ENCODE measurements around the gene NUFIP2. TPM values are rescaled to one million over a fixed set of nuclear protein-coding genes. Genes with fewer than 3 reads are reported as not detected.

NUFIP2 gene
- total and polyA plus RNA-seq, 2 donors (not counting 3 experiments of a cell fraction or from before 2014, with no cell fraction given): 27.2 to 51.1 TPM

- Histone ChIP-seq H3K9me3 (replicated peaks; ENCODE audit: control insufficient read depth, insufficient read depth, low read length) (no peaks in the 10 kb centered on the region), H4K20me1 (replicated peaks; ENCODE audit: control insufficient read depth, extremely low read depth, insufficient read depth, low read length) (no peaks in the 10 kb centered on the region), H3K9me1 (replicated peaks; ENCODE audit: control insufficient read depth, extremely low read depth, insufficient read depth, low read length) (no peaks in the 10 kb centered on the region), H3K4me2 (ENCODE audit: insufficient read depth, low read length) (no peak overlapping the region), H3K4me1 (ENCODE audit: control insufficient read depth, extremely low read depth, insufficient read depth, low read length) (no peaks in the 10 kb centered on the region), H3K9ac (replicated peaks; ENCODE audit: extremely low read depth, insufficient read depth, low read length) (no peak overlapping the region), H3K27me3 (ENCODE audit: control insufficient read depth in 2 of 2, insufficient read depth in 2 of 2, low read length in 2 of 2) (peaks cover 1 to 2% of the 10 kb centered on the region in 2 experiments), H2AFZ (ENCODE audit: low read depth, low read length) (no peak overlapping the region), H3K27ac (ENCODE audit: insufficient read depth, low read depth, low read length) (no peak overlapping the region), H3K4me3 (replicated peaks in 1 of 3; ENCODE audit: insufficient read depth in 1 of 3, low read depth in 1 of 3, low read length in 3 of 3) (no peak overlapping the region), H3K79me2 (ENCODE audit: control insufficient read depth, insufficient read depth, low read length) (no peaks in the 10 kb centered on the region), H3K36me3 (ENCODE audit: control insufficient read depth in 2 of 2, extremely low read depth in 1 of 2, insufficient read depth in 2 of 2, low read length in 2 of 2) (no peaks in the 10 kb centered on the region)
- ChIA-PET CTCF (interaction anchor here (1.6 kb wide), 1 partner anchor 42 kb away, joined by 4 read pairs; no protein-coding TSS in a partner anchor), POLR2A (interaction anchor here (0.6 kb wide), 1 partner anchor 582 kb away, joined by 4 read pairs; no protein-coding TSS in a partner anchor)
- intact Hi-C loops (cut with micrococcal nuclease) (no loop called here), dilution Hi-C loops (cut with MboI; ENCODE audit: extremely low pct_ligation_motif_present, low sequenced_read_pairs) (no loop called here)
- BruUV-seq (replicated peaks): no TSS peak
- no peak for FAIRE-seq
- no peak for TF ChIP-seq MYC (IDR thresholded peaks at IDR 0.05; ENCODE audit: low read depth, low read length)
- no peak for TF ChIP-seq EZH2 (IDR thresholded peaks at IDR 0.05; ENCODE audit: borderline replicate concordance, low read depth, low read length, severe bottlenecking)
- no peak for TF ChIP-seq CTCF (IDR thresholded peaks at IDR 0.05; ENCODE audit: extremely low read depth in 1 of 2, insufficient read depth in 1 of 2, low read depth in 1 of 2, low read length in 2 of 2)
- no peak for TF ChIP-seq MAX (IDR thresholded peaks at IDR 0.05; ENCODE audit: insufficient read depth, insufficient read length)
- TF ChIP-seq GATA2 (IDR thresholded peaks at IDR 0.05; ENCODE audit: insufficient read depth, insufficient read length, low read depth, low read length): no peak
- no peak for TF ChIP-seq JUN (IDR thresholded peaks at IDR 0.05; ENCODE audit: borderline replicate concordance, insufficient read depth, insufficient read length, low read depth)
- TF ChIP-seq POLR2A (IDR thresholded peaks at IDR 0.05; ENCODE audit: low read depth, low read length): no peak
- no peak for TF ChIP-seq POLR2AphosphoS5 (IDR thresholded peaks at IDR 0.05; ENCODE audit: insufficient read depth, low read depth, low read length)
- TF ChIP-seq FOS (IDR thresholded peaks at IDR 0.05; ENCODE audit: borderline replicate concordance, insufficient read depth, low read length): no peak
- DNase-seq (ENCODE audit: low read depth, low spot score): no peak
These were observed 33.5 kb upstream of the NUFIP2 start for GRCh38 chr17:29327412-29327811.
